CD4-positive, alpha-beta T cell treated with Interleukin-6 at 100 ng/mL for 8 hours (primary cell): ENCODE data around the gene NPR1.
"Not testable (repeated sequence)": the region's sequence is repeated elsewhere in the genome, so short reads cannot be mapped to it uniquely, and the experiment has no call there.

Experiments used
- DNase-seq: peaks from one replicate; pipeline ENCODE4 v3.0.0-alpha.2; 2020; ENCODE audit warnings: mixed read lengths, low spot score

The NPR1 gene

GRCh38 chr1:153682730-153683129 lies 4.2 kb downstream of the NPR1 start:
- DNase-seq: no peak

GRCh38 chr1:153683854-153684253 lies 5.4 kb downstream of the NPR1 start:
- DNase-seq: no peak

- DNase-seq: no peak
Observed at GRCh38 chr1:153684892-153685291, 6.4 kb downstream of the NPR1 start.

- DNase-seq: no peak
Observed at GRCh38 chr1:153685544-153686340, 7.3 kb downstream of the NPR1 start.

- DNase-seq: no peak
Observed at GRCh38 chr1:153687346-153688125, 9.0 kb downstream of the NPR1 start.

GRCh38 chr1:153688276-153688675 lies 9.8 kb downstream of the NPR1 start:
- DNase-seq: no peak

- DNase-seq: no peak
Observed at GRCh38 chr1:153688736-153689328, 10.3 kb downstream of the NPR1 start.

- no peak for DNase-seq
Observed at GRCh38 chr1:153693466-153693865, 15.0 kb downstream of the NPR1 start.

GRCh38 chr1:153696741-153697140 lies 18.3 kb downstream of the NPR1 start:
- no peak for DNase-seq

GRCh38 chr1:153697191-153698019 lies 18.9 kb downstream of the NPR1 start:
- DNase-seq: no peak

- DNase-seq: no peak
Observed at GRCh38 chr1:153698020-153698922, 19.8 kb downstream of the NPR1 start.

GRCh38 chr1:153698923-153699714 lies 20.6 kb downstream of the NPR1 start:
- no peak for DNase-seq

- no peak for DNase-seq
Observed at GRCh38 chr1:153699768-153700167, 21.3 kb downstream of the NPR1 start.

- DNase-seq: no peak
Observed at GRCh38 chr1:153705484-153705883, 27.0 kb downstream of the NPR1 start.

GRCh38 chr1:153711026-153711425 lies 32.5 kb downstream of the NPR1 start:
- DNase-seq: no peak

- DNase-seq: not testable (repeated sequence)
Observed at GRCh38 chr1:153716211-153716610, 37.7 kb downstream of the NPR1 start.

- no peak for DNase-seq
Observed at GRCh38 chr1:153717330-153717729, 38.8 kb downstream of the NPR1 start.

GRCh38 chr1:153723687-153724086 lies 45.2 kb downstream of the NPR1 start:
- no peak for DNase-seq

GRCh38 chr1:153724634-153725033 lies 46.1 kb downstream of the NPR1 start:
- DNase-seq: not testable (repeated sequence)
